Measurements from ENCODE around the gene DNAH10.

DNA sequence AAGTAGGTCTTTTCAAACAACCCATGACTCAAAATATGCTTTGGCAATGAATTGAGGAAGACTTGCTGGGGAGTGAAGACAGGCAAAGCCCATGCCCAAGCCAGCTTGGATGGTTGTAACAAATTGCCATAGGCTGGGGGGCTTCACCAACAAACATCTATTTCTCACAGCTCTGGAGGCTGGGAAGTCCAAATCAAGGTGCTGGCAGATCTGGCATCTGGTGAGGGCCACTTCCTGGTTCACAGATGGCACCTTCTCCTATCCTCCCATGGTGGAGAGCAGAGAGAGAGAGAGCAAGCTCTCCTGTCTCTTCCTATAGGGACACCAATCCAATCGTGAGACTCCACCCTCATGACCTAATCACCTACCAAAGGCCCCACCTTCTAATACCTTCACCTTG lies 11.3 kb downstream of the DNAH10 start:
- TF ChIP-seq EZH2 (IDR thresholded peaks at IDR 0.05; ENCODE audit: insufficient read depth, poor library complexity, severe bottlenecking) (no peak), EZH2phosphoT487 (IDR thresholded peaks at IDR 0.05; ENCODE audit: insufficient read depth, low read depth) (no peak)
